Skin epidermis (tissue), 12 donors: ENCODE results near the gene KIAA1191.
"Not testable (repeated sequence)": the region's sequence is repeated elsewhere in the genome, so short reads cannot be mapped to it uniquely, and the experiment has no call there.

ENCODE experiments used
- H3K27ac ChIP-seq, 21 experiments: fragments of 200-600 bp; sonication (generic) in 11 of 21; one replicate each; pipeline ENCODE4 v1.5.0; 2020; ENCODE audit warnings: mild to moderate bottlenecking in 3 of 21, inconsistent platforms in 2 of 21, moderate library complexity in 2 of 21
- H3K4me3 ChIP-seq, 7 experiments: fragments of 200-600 bp; sonication (generic) in 2 of 7; one replicate each; pipeline ENCODE4 v1.5.0; 2020; ENCODE audit warnings: inconsistent platforms in 2 of 7, mild to moderate bottlenecking in 2 of 7, moderate library complexity in 1 of 7

Gene KIAA1191

GRCh38 chr5:176334031-176334770 is 27.4 kb downstream of the KIAA1191 start:
- Histone ChIP-seq H3K27ac (no peak overlapping the region), H3K4me3 (no peak overlapping the region)

GRCh38 chr5:176320577-176320976 is 41.0 kb downstream of the KIAA1191 start:
- no peak overlapping the region for H3K4me3 ChIP-seq
- H3K27ac ChIP-seq, result no peak overlapping the region

DNA sequence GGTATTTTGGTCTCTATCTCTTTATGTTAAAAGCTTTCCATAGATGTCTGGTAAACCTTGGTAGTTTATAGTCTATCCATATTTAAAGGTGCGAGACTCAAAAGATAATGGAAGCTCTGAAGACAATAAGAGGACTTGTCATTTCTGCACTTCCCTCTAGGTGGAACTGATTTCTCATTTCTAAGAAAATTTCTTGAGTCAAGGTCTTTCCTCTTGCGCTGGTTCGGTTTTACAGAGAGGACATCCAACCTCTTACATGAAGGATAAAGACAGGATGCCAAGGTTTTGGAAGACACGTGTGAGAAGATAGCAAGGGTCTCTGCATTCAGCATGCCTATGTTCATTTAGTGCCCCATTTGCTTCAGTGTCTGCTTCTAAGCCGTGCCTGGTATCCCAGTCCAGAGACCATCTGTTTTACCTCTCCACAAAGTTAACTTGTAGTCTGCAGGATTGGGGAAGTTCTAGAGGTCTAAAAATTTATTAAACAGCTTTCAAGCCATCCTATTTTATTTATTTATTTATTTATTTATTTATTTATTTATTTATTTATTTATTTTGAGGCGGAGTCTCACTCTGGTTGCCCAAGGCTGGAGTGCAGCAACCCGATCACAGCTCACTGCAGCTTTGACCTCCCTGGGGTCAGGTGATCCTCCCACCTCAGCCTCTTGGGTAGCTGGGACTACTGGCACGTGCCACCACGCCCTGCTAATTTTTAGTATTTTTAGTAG is 41.6 kb downstream of the KIAA1191 start:
- Histone ChIP-seq H3K4me3 (no peak overlapping the region), H3K27ac (no peak overlapping the region)

DNA sequence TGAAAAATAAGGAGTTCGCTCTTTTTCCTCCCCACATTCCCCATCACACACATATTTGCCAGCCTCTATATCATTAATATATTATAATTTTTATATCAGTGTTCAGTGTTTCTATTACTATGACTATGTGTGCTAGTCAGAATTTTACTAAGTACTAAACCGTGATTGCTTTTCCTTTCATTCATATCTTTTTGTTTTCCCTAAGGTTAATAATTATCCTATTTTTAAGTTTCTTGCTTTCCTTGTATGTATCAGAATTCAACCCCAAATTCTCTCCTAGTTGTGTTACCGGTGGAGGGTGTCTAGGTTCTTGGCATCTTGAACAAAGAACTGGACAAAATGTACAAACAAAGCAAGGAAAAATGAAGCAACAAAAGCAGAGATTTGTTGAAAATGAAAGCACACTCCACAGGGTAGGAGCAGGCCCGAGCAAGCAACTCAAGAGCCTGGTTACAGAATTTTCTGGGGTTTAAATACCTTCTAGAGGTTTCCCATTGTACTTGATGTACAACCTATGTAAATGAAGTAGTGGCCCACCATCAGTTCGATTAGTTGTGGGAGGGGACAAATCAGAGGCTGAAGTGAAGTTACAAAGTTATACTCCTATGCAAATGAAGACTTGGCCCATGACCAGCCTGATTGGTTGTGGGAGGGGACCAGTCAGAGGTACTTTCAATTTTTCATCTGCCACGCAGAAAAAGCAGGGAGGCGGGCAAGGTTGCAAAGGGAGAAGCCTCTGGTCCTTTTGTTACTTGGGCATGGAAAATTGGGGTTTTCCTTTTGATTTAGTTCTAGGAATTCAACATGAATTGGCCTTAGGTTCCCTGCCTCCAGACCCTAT is 43.8 kb downstream of the KIAA1191 start:
- no peak overlapping the region for H3K27ac ChIP-seq

DNA sequence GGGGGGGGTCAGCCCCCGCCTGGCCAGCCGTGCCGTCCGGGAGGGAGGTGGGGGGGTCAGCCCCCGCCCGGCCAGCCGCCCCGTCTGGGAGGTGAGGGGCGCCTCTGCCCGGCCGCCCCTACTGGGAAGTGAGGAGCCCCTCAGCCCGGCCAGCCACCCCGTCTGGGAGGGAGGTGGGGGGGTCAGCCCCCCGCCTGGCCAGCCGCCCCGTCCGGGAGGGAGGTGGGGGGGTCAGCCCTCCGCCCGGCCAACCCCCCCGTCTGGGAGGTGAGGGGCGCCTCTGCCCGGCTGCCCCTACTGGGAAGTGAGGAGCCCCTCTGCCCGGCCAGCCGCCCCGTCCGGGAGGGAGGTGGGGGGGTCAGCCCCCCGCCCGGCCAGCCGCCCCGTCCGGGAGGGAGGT is 56.2 kb downstream of the KIAA1191 start:
- H3K27ac ChIP-seq, H3K4me3 ChIP-seq: not testable (repeated sequence)

More for the DNA sequence above, 43.8 kb downstream of the KIAA1191 start:
- H3K4me3 ChIP-seq, result no peak overlapping the region
